COLO668 (cell line): Measurements from ENCODE around the gene SNX25.
"Not testable (repeated sequence)": the region's sequence is repeated elsewhere in the genome, so short reads cannot be mapped to it uniquely, and the experiment has no call there.

Experiments used
- DNase-seq: peaks from one replicate; lab custom pipeline; 2025; ENCODE audit not compliant: unreplicated experiment; lab: John Stamatoyannopoulos, UW

The SNX25 gene

GRCh38 chr4:185204238-185204910 lies 5.0 kb upstream of the SNX25 start:
- DNase-seq = no peak

GRCh38 chr4:185205073-185205472 lies 4.3 kb upstream of the SNX25 start:
- not testable (repeated sequence) for DNase-seq

GRCh38 chr4:185205697-185206342 lies 3.6 kb upstream of the SNX25 start:
- DNase-seq = no peak

- DNase-seq = no peak
These were observed 1.9 kb upstream of the SNX25 start for GRCh38 chr4:185207466-185207865.

GRCh38 chr4:185209852-185210101 lies 379 bp downstream of the SNX25 start:
- peak; percentile 54 for DNase-seq

- peak; percentile 73 for DNase-seq
These were observed 944 bp downstream of the SNX25 start for GRCh38 chr4:185210102-185210981.

- DNase-seq = no peak
These were observed 1.6 kb downstream of the SNX25 start for GRCh38 chr4:185211035-185211434.

GRCh38 chr4:185211641-185212040 lies 2.2 kb downstream of the SNX25 start:
- DNase-seq = no peak

- no peak for DNase-seq
These were observed 3.2 kb downstream of the SNX25 start for GRCh38 chr4:185212581-185212980.

- DNase-seq = no peak
These were observed 4.5 kb downstream of the SNX25 start for GRCh38 chr4:185213877-185214276.

GRCh38 chr4:185215261-185215660 lies 5.9 kb downstream of the SNX25 start:
- DNase-seq = no peak

GRCh38 chr4:185217408-185217975 lies 8.1 kb downstream of the SNX25 start:
- DNase-seq = no peak

- DNase-seq = no peak
These were observed 8.9 kb downstream of the SNX25 start for GRCh38 chr4:185218312-185218711.

GRCh38 chr4:185219551-185220344 lies 10.3 kb downstream of the SNX25 start:
- DNase-seq = no peak

- no peak for DNase-seq
These were observed 12.1 kb downstream of the SNX25 start for GRCh38 chr4:185221491-185221890.

- no peak for DNase-seq
These were observed 12.5 kb downstream of the SNX25 start for GRCh38 chr4:185221912-185222311.

GRCh38 chr4:185222598-185222997 lies 13.2 kb downstream of the SNX25 start:
- DNase-seq = no peak

GRCh38 chr4:185224597-185224996 lies 15.2 kb downstream of the SNX25 start:
- DNase-seq = no peak

GRCh38 chr4:185225940-185226339 lies 16.5 kb downstream of the SNX25 start:
- no peak for DNase-seq

GRCh38 chr4:185227131-185227551 lies 17.7 kb downstream of the SNX25 start:
- DNase-seq = no peak

GRCh38 chr4:185227713-185228278 lies 18.4 kb downstream of the SNX25 start:
- no peak for DNase-seq
